HepG2 (cell line): ENCODE results near the gene DDX20.

Source experiments
- CEBPB ChIP-seq: IDR thresholded peaks from 2 replicates; pipeline ENCODE4 v1.6.1; 2011; ENCODE audit warnings: low read depth, low read length, improper control_type of control experiment, borderline replicate concordance
- KDM3A ChIP-seq: IDR thresholded peaks from 2 replicates; pipeline ENCODE4 v1.6.1; 2018; ENCODE audit warnings: low read depth, missing compliant biosample characterization
- POLR2A ChIP-seq, 2 experiments: IDR thresholded peaks; 2 replicates each; pipeline ENCODE4 v1.6.1; 2011; ENCODE audit warnings: low read depth in 2 of 2, low read length in 2 of 2, mild to moderate bottlenecking in 1 of 2, moderate library complexity in 1 of 2; ENCODE audit not compliant: insufficient read depth in 1 of 2
- SNAI1 ChIP-seq: sonication (generic); formaldehyde crosslinking; IDR thresholded peaks from 2 replicates; pipeline ENCODE4 v1.5.0; 2020; ENCODE audit warnings: mild to moderate bottlenecking, missing genetic modification reagents, borderline replicate concordance
- TF ChIP-seq, protein P1 (sequence below): sonication (generic); formaldehyde crosslinking; IDR thresholded peaks from 2 replicates; pipeline ENCODE4 v1.5.0; 2020; ENCODE audit warnings: missing genetic modification reagents, mild to moderate bottlenecking, borderline replicate concordance
- TF ChIP-seq, protein P2 (sequence below): sonication (generic); formaldehyde crosslinking; IDR thresholded peaks from 2 replicates; pipeline ENCODE4 v1.4.0; 2020; ENCODE audit warnings: mild to moderate bottlenecking, missing genetic modification reagents

DNA sequence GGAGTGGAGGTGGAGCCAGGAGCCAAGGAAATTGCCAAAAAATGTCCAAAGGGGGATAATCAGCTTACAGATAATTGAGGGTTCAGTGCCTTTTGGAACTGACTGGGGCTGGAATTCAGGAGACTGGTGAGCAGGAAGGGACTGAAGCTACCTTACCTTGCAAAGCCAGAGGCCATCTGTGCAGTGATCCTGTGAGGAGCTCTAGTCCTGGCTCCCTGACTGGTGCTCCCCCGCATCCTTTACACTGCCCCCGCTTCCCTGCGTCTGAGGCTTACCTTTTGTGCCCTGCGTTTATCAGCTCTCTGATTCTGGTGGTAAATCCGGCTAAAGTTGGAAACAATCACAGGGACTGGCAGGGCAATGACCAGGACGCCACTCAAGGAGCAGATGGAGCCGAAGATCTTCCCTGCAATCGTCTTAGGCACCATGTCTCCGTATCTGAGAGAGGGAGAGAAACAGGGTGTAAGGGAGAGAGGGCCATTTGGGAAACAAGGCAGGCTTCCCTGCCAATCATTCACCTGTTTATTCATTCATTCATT is 31.0 kb downstream of the DDX20 start:
- TF ChIP-seq POLR2A (IDR thresholded peaks at IDR 0.05; ENCODE audit: insufficient read depth in 1 of 2, low read depth in 2 of 2, low read length in 2 of 2): no peak
- no peak for TF ChIP-seq SNAI1 (CRISPR knock-in tag)
- TF ChIP-seq, protein P1, sequence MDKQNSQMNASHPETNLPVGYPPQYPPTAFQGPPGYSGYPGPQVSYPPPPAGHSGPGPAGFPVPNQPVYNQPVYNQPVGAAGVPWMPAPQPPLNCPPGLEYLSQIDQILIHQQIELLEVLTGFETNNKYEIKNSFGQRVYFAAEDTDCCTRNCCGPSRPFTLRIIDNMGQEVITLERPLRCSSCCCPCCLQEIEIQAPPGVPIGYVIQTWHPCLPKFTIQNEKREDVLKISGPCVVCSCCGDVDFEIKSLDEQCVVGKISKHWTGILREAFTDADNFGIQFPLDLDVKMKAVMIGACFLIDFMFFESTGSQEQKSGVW (CRISPR knock-in tag): no peak
- TF ChIP-seq KDM3A (CRISPR knock-in tag): no peak
- no peak for TF ChIP-seq CEBPB
- TF ChIP-seq, protein P2, sequence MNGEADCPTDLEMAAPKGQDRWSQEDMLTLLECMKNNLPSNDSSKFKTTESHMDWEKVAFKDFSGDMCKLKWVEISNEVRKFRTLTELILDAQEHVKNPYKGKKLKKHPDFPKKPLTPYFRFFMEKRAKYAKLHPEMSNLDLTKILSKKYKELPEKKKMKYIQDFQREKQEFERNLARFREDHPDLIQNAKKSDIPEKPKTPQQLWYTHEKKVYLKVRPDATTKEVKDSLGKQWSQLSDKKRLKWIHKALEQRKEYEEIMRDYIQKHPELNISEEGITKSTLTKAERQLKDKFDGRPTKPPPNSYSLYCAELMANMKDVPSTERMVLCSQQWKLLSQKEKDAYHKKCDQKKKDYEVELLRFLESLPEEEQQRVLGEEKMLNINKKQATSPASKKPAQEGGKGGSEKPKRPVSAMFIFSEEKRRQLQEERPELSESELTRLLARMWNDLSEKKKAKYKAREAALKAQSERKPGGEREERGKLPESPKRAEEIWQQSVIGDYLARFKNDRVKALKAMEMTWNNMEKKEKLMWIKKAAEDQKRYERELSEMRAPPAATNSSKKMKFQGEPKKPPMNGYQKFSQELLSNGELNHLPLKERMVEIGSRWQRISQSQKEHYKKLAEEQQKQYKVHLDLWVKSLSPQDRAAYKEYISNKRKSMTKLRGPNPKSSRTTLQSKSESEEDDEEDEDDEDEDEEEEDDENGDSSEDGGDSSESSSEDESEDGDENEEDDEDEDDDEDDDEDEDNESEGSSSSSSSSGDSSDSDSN: no peak
